Neural progenitor cell (in vitro differentiated cells): ENCODE data around the gene C4BPB. TPM values are rescaled to one million over a fixed set of nuclear protein-coding genes. Genes with fewer than 3 reads are reported as not detected.

Experiments
- DNase-seq: peaks from one replicate; pipeline ENCODE4 v3.0.0-alpha.2; 2016; ENCODE audit warnings: low spot score
- H2AFZ ChIP-seq: fragments of 200-600 bp; sonication (generic); replicated peaks from 2 replicates; pipeline ENCODE4 v1.6.1; 2016; ENCODE audit warnings: antibody characterized with exemption
- H3F3A ChIP-seq: fragments of 200-600 bp; sonication (generic); 2 replicates; pipeline ENCODE4 v1.6.1; 2016; ENCODE audit warnings: antibody characterized with exemption, low read depth
- H3K27ac ChIP-seq: fragments of 200-600 bp; sonication (generic); 2 replicates; pipeline ENCODE4 v1.5.1; 2016; ENCODE audit warnings: mild to moderate bottlenecking
- H3K27me3 ChIP-seq: fragments of 200-600 bp; sonication (generic); 2 replicates; pipeline ENCODE4 v1.6.1; 2016; ENCODE audit warnings: mild to moderate bottlenecking, moderate library complexity
- H3K36me3 ChIP-seq: fragments of 200-600 bp; sonication (generic); 2 replicates; pipeline ENCODE4 v1.5.1; 2016
- H3K4me1 ChIP-seq: fragments of 200-600 bp; sonication (generic); 2 replicates; pipeline ENCODE4 v1.6.1; 2016; ENCODE audit warnings: mixed run types
- H3K4me2 ChIP-seq: fragments of 200-600 bp; sonication (generic); 2 replicates; pipeline ENCODE4 v1.6.1; 2016
- H3K4me3 ChIP-seq: fragments of 200-600 bp; sonication (generic); 2 replicates; pipeline ENCODE4 v1.5.1; 2016
- H3K79me2 ChIP-seq: fragments of 200-600 bp; sonication (generic); 2 replicates; pipeline ENCODE4 v1.6.1; 2016; ENCODE audit warnings: low read depth
- H3K9ac ChIP-seq: fragments of 200-600 bp; sonication (generic); 2 replicates; pipeline ENCODE4 v1.6.1; 2016
- H3K9me3 ChIP-seq: fragments of 200-600 bp; sonication (generic); 2 replicates; pipeline ENCODE4 v1.5.1; 2016; ENCODE audit warnings: low read depth
- H4K20me1 ChIP-seq: fragments of 200-600 bp; sonication (generic); 2 replicates; pipeline ENCODE4 v1.6.1; 2016; ENCODE audit warnings: low read depth
- H3K27ac Mint-ChIP-seq: 3 replicates; pipeline ENCODE4 v1.8.0; 2021; ENCODE audit warnings: mixed read lengths
- H3K27me3 Mint-ChIP-seq: 2 replicates; pipeline ENCODE4 v1.8.0; 2022; ENCODE audit warnings: low read depth, mild to moderate bottlenecking, inconsistent platforms, moderate library complexity, mixed read lengths; ENCODE audit not compliant: insufficient read depth
- H3K36me3 Mint-ChIP-seq: 3 replicates; pipeline ENCODE4 v1.8.0; 2021; ENCODE audit warnings: mixed read lengths
- H3K4me1 Mint-ChIP-seq: 3 replicates; pipeline ENCODE4 v1.8.0; 2021; ENCODE audit warnings: mixed read lengths
- H3K4me3 Mint-ChIP-seq: 3 replicates; pipeline ENCODE4 v1.8.0; 2021; ENCODE audit warnings: mild to moderate bottlenecking, moderate library complexity, mixed read lengths
- H3K9me3 Mint-ChIP-seq: 3 replicates; pipeline ENCODE4 v1.8.0; 2020; ENCODE audit warnings: mixed read lengths
- CTCF ChIP-seq: fragments of 200-600 bp; sonication (generic); IDR thresholded peaks from 2 replicates; pipeline ENCODE4 v1.5.1; 2017; ENCODE audit warnings: antibody characterized with exemption, mild to moderate bottlenecking
- EZH2 ChIP-seq: fragments of 200-600 bp; sonication (generic); IDR thresholded peaks from 2 replicates; pipeline ENCODE4 v1.6.1; 2017; ENCODE audit warnings: antibody characterized with exemption, mild to moderate bottlenecking, moderate library complexity
- EZH2phosphoT487 ChIP-seq: fragments of 200-600 bp; sonication (generic); IDR thresholded peaks from 2 replicates; pipeline ENCODE4 v1.6.1; 2017; ENCODE audit warnings: antibody characterized with exemption
- total RNA-seq: library from RNA; depleted of rRNA; stranded (reverse); fragments of >200 nt; gene quantifications from 2 replicates; pipeline ENCODE4 v1.2.3, GENCODE V29; 2015; ENCODE audit warnings: low replicate concordance

The C4BPB gene
- total RNA-seq, 1 donor from 2014 or later: not detected

GRCh38 chr1:207045453-207045852 lies 43.2 kb upstream of the C4BPB start:
- Histone ChIP-seq H3K36me3 (no peaks in the 10 kb centered on the region), H3K4me3 (no peak overlapping the region), H3K9ac (no peak overlapping the region), H3K27ac (no peak overlapping the region), H3K4me1 (peaks cover 20% of the 10 kb centered on the region), H3K9me3 (no peaks in the 10 kb centered on the region), H3K4me2 (no peak overlapping the region), H3K79me2 (peaks cover 54% of the 10 kb centered on the region), H4K20me1 (peaks cover 42% of the 10 kb centered on the region), H3K27me3 (no peaks in the 10 kb centered on the region), H2AFZ (no peak overlapping the region), H3F3A (peaks cover 5% of the 10 kb centered on the region)
- Mint-ChIP-seq H3K4me3 (no peak overlapping the region), H3K36me3 (peaks cover 21% of the 10 kb centered on the region), H3K4me1 (peaks cover 22% of the 10 kb centered on the region), H3K27me3 (no peaks in the 10 kb centered on the region), H3K9me3 (peaks cover 1% of the 10 kb centered on the region), H3K27ac (no peak overlapping the region)
- DNase-seq: no peak
- TF ChIP-seq CTCF (no peak), EZH2phosphoT487 (no peak), EZH2 (no peak)

- Mint-ChIP-seq H3K27me3 (peaks cover 3% of the 10 kb centered on the region), H3K36me3 (peaks cover 20% of the 10 kb centered on the region), H3K9me3 (peaks cover under 1% of the 10 kb centered on the region), H3K4me1 (peaks cover 36% of the 10 kb centered on the region), H3K27ac (no peak overlapping the region), H3K4me3 (no peak overlapping the region)
- no peak for TF ChIP-seq EZH2
- no peak for TF ChIP-seq CTCF
- TF ChIP-seq EZH2phosphoT487: no peak
- Histone ChIP-seq H3K27ac (no peak overlapping the region), H4K20me1 (peaks cover 42% of the 10 kb centered on the region), H3K36me3 (no peaks in the 10 kb centered on the region), H3K27me3 (no peaks in the 10 kb centered on the region), H3K4me3 (no peak overlapping the region), H3K9me3 (no peaks in the 10 kb centered on the region), H2AFZ (no peak overlapping the region), H3K4me2 (peak overlapping the region; percentile 19), H3F3A (peaks cover 24% of the 10 kb centered on the region), H3K4me1 (peaks cover 28% of the 10 kb centered on the region), H3K79me2 (peaks cover 55% of the 10 kb centered on the region), H3K9ac (no peak overlapping the region)
- DNase-seq: no peak
Measured at GRCh38 chr1:207047505-207047904, 41.2 kb upstream of the C4BPB start.

- Mint-ChIP-seq H3K4me1 (peaks cover 39% of the 10 kb centered on the region), H3K36me3 (peaks cover 17% of the 10 kb centered on the region), H3K9me3 (no peaks in the 10 kb centered on the region), H3K4me3 (no peak overlapping the region), H3K27me3 (peaks cover 3% of the 10 kb centered on the region), H3K27ac (no peak overlapping the region)
- Histone ChIP-seq H2AFZ (no peak overlapping the region), H3K27ac (no peak overlapping the region), H3K27me3 (no peaks in the 10 kb centered on the region), H3K4me1 (peaks cover 28% of the 10 kb centered on the region), H3K9ac (no peak overlapping the region), H3K79me2 (peaks cover 55% of the 10 kb centered on the region), H3K4me2 (peak overlapping the region; percentile 19), H3K4me3 (no peak overlapping the region), H3K9me3 (no peaks in the 10 kb centered on the region), H3K36me3 (no peaks in the 10 kb centered on the region), H3F3A (peaks cover 27% of the 10 kb centered on the region), H4K20me1 (peaks cover 42% of the 10 kb centered on the region)
- no peak for DNase-seq
- TF ChIP-seq CTCF: no peak
- no peak for TF ChIP-seq EZH2
- no peak for TF ChIP-seq EZH2phosphoT487
Measured at GRCh38 chr1:207048041-207048440, 40.6 kb upstream of the C4BPB start.
